Non-pigmented ciliary epithelial cell (primary cell): ENCODE measurements around the gene AK4.
"Not testable (repeated sequence)": the region's sequence is repeated elsewhere in the genome, so short reads cannot be mapped to it uniquely, and the experiment has no call there.

Experiments used
- DNase-seq: peaks from one replicate; pipeline ENCODE4 v3.0.0-alpha.2; 2010; ENCODE audit warnings: low read depth

AK4 gene

DNA sequence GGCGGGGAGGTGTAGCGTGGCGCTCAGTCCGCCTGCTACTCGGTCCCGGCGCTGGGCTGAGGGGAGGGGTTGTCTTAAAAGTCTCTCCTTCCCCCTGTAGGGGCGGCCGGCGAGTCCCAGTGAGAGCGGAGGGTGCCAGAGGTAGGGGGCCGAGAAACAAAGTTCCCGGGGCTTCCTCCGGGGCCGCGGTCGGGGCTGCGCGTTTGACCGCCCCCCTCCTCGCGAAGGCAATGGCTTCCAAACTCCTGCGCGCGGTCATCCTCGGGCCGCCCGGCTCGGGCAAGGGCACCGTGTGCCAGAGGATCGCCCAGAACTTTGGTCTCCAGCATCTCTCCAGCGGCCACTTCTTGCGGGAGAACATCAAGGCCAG lies at the start of gene AK4:
AK4 (plus strand) TSS at position 26 of the 370 bp plus-strand sequence; CDS start at position 231, 205 bp downstream.
- DNase-seq, result not testable (repeated sequence)

DNA sequence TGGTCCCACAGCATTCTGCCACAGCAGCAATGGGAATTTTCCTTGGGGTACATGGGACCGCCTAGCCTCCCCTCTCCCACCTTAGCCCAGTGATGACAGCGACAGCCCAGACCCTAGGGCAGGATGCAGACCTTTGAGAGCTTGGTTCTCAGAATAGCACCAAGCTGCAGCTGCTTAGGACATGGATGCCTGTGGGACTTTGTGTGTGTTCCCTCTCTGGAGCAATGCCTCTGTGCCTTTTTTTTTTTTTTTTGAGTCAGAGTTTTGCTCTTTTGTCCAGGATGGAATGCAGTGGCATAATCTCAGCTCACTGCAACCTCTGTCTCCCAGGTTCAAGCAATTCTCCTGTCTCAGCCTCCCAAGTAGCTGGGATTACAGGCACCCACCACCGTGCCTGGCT lies 44.2 kb upstream of the AK4 start:
- DNase-seq, result no peak

GRCh38 chr1:65104854-65105534 lies 43.0 kb upstream of the AK4 start:
- DNase-seq, result no peak

DNA sequence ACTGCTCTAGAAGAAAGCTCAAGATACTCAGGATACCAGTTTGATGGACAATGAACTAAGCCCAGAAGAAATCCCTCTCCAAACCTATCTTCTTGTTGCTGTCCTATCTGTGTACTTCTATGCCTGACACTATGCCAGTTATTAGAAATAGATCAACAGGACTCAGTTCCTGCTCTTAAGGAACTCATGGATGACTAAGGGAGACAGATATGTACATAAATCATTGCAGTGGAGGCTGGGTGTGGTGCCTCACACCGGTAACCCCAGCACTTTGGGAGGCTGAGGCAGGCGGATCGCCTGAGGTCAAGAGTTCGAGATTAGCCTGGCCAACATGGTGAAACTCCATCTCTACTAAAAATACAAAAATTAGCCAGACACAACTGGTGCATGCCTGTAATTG lies 42.4 kb upstream of the AK4 start:
- no peak for DNase-seq

GRCh38 chr1:65108025-65108642 lies 39.9 kb upstream of the AK4 start:
- DNase-seq, result no peak

GRCh38 chr1:65109487-65109886 lies 38.5 kb upstream of the AK4 start:
- no peak for DNase-seq

DNA sequence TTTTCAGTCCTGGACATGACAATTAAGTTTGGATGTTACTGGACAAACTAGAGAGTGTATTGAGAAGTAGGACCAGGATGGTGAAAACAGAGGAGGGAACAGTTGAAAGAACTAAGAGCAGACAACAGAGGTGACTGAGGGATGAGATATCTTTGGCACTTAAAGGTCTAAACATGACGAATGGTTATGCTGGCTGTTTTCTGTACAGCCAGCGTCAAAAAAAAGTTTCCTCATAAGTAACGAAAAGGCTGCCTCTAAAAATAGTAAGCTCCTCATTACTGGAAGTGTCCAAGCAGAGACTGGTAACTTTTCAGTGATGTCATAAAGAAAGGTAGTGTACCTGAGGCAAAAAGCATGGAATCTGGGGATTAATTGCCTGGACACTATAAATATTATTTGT lies 35.2 kb upstream of the AK4 start:
- no peak for DNase-seq

- DNase-seq, result no peak
These were observed 34.7 kb upstream of the AK4 start for GRCh38 chr1:65113298-65113697.

- no peak for DNase-seq
These were observed 33.7 kb upstream of the AK4 start for GRCh38 chr1:65114322-65114721.

- DNase-seq, result no peak
These were observed 28.1 kb upstream of the AK4 start for GRCh38 chr1:65119951-65120350.

GRCh38 chr1:65129104-65129503 lies 18.9 kb upstream of the AK4 start:
- not testable (repeated sequence) for DNase-seq

DNA sequence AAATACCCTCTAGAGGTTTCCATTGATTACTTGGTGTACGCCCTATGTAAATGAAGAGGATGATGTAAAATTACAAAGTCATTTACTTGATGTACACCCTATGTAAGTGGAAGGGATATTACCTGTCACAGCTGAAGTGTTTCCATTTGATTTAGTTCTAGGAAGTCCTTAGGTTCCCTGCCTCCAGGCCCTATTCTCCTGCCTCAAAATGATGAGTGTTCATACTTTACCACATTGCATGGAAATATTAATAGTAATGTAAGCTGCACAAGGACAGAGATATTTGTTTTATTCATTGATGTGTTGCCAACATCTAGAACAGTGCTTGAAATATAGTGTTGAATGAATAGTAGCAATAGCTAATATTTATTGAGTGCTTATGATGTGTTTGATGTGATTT lies 9.5 kb upstream of the AK4 start:
- no peak for DNase-seq

DNA sequence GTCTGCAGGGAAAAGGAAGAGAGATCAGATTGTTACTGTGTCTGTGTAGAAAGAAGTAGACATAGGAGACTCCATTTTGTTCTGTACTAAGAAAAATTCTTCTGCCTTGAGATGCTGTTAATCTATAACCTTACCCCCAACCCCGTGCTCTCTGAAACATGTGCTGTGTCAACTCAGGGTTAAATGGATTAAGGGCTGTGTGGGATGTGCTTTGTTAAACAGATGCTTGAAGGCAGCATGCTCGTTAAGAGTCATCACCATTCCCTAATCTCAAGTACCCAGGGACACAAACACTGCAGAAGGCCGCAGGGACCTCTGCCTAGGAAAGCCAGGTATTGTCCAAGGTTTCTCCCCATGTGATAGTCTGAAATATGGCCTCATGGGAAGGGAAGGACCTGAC lies 8.2 kb upstream of the AK4 start:
- not testable (repeated sequence) for DNase-seq

DNA sequence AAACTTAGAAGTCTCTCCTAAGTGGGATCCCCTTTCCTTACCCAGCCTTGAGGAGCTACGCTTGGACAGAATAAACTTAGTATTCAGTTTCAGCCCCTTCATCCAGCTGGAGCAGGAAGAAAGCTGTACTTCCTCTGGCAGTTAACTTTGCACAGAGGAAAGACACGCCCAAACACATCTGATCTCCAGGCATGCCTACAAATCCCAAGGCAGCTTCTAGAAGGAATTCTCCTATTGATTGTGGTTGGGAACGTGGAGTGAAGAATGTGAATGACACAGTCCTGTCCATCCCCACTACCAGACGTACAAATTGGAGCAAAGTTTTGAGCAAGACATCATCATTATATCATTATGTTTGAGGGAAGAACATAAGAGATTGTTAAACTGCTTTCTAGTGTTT lies 6.6 kb upstream of the AK4 start:
- no peak for DNase-seq

GRCh38 chr1:65141918-65142317 lies 6.1 kb upstream of the AK4 start:
- DNase-seq, result no peak

DNA sequence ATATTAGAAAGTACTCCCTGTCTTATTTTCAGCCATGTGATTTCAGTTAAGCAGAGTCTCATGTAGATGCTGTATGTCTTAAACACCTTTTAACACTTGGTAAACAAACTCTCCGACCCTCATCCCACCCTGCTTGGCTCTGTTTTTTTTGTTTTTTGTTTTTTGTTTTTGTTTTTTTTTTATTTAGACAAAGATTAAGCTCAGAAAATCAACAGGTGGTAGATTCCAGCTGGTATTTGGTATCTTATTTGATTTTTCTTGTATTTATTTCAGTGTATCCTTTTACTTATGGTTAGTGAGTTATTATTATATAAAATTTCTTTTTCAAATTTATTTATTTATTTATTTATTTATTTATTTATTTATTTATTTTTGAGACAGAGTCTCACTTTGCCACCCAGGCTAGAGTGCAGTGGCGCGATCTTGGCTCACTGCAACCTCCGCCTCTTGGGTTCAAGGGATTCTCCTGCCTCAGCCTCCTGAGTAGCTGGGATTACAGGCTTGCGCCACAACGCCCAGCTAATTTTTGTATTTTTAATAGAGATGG lies 4.8 kb upstream of the AK4 start:
- DNase-seq, result not testable (repeated sequence)

GRCh38 chr1:65146908-65147423 lies 1.0 kb upstream of the AK4 start:
- no peak for DNase-seq

DNA sequence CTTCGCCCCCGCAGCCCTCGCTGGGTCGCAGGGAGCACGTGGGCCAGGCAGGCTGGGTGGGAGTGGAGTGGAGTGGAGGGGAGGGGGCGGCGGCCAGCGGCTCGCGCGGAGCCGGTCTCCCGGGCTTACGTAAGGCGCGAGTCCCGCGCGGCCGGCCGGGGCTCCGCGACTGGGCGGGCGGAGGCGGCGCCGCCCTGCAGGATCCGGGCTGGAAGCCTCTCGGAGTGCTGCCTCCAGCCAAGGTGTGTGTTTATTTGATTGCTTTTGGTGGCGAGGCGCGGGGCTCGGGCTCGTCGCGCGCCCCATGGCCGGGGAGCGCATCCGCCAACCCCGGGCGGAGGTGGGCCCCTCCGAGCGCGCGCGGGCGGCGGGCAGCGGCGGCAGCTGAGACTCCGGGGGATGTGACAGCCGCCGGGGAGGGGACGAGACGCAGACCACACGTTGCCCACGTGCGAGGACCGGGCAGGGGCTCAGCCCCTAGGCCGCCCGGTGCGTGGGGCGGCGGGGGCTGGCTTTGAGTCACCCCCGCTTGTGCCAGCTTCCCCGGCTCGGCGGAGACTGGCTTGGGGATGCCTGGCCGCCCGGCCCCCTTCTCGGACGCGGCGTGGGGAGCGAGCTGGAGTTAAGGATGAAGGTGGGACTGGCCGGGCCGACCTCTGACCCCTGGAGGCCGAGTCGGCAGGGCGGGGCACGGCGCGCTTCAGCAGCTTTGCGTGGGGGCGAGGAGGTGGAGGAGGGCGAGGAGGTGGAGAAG lies 402 bp upstream of the AK4 start:
- DNase-seq, result no peak

DNA sequence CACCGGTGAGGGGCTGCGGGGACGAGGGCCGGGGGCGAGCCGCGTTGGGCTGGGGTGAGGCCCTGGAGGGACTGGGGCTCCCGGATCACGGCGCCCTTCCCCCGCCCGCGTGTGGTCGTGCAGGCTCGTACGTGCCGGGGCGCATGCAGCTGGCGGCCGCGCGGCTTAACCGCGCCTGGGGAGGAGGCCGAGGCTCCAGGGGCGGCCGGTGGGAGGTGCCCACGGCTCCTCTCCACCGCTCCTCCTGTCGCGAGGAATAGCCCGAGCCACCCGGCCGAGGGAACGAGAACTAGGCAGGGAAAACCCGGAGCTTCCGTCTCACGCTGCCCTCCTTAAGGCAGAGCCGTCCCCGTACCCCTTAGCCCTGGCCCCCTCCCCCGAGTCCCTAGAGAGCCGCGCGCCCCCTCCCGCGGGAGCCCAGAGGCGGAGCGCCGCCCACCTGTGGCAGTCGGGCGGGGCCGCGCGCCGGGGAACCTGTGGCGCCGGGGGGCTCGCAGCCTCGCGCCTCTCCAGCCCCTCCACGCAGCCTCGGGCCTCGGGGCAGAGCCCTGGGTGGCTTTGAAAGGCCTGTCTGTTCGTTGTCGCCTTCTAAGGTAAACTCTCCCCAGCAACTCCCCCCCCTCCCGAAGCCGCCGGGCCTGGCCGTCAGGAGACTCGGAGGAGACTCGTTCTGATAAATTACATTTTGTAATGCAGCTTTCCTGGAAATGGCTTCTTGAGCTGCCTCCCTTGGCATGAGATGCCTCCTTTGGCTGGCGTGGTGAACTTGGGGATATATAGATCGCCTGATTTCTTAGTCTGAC lies 746 bp downstream of the AK4 start:
- no peak for DNase-seq

DNA sequence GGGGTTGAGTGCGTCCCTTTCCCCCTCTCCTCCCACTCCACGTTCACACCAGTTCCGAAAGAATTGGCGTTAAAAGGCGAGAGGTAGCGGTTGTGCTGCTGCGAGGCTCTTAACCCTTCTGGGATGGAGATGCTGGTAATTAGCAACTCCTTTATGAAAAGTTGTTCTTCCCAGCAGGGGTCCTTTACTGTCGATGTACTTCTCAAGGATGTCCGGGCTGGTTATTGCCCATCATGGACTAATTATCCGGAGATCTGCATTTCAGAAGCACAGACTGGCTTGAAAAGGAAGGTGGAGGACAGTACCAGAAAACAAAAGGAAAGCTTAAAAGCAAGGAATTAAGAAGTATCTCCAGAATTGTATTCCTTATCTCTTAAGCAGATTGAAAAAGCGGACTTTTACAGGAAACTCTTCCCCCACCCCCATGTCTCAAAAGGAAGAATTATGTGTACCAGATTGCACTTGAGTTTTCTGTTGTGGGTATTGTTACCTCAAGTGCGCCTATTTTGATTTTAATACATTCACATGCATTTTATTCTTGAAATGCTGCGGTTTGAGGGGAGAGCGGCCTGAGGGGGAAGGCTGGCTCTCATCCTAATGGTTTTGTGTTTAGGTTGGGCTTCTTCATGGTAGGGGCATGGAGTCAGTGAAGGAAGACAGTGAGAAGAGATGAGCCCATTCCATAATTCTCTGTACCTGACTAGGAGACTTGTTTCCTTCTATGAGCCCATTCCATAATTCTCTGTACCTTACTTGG lies 1.5 kb downstream of the AK4 start:
- no peak for DNase-seq

GRCh38 chr1:65150108-65150463 lies 2.1 kb downstream of the AK4 start:
- no peak for DNase-seq
